Pancreas (tissue), 10 donors: ENCODE results near the gene INTS1. TPM values are rescaled to one million over a fixed set of nuclear protein-coding genes. Genes with fewer than 3 reads are reported as not detected.

Experiments used
- ATAC-seq, 4 donors: fragments of 200-7000 bp; cut with Tn5 transposase; one replicate each; pipeline versions ENCODE4 v1.8.0 to v1.9.1; 2020; ENCODE audit warnings: mild to moderate bottlenecking in 4 of 4, moderate library complexity in 4 of 4
- DNase-seq, 6 donors: peaks; one replicate each; pipeline ENCODE4 v3.0.0-alpha.2; 2020
- FAIRE-seq: peaks from 2 replicates; lab custom pipeline; 2012; peaks lifted over from hg19 to GRCh38; lab: Jason Lieb, UNC
- H3K27ac ChIP-seq, 4 donors: fragments of 200-600 bp; sonication (generic); 1 replicate in 3 of 4; 2 replicates in 1 of 4; pipeline versions ENCODE4 v1.5.0 to v1.8.0; 2020
- H3K27me3 ChIP-seq, 4 donors: fragments of 200-600 bp; one replicate each; pipeline ENCODE4 v1.8.0; 2021
- H3K36me3 ChIP-seq, 3 donors: fragments of 200-600 bp; sonication (generic) in 1 of 3; one replicate each; pipeline versions ENCODE4 v1.5.0 to v1.8.0; 2020 to 2021
- H3K4me1 ChIP-seq, 3 donors: fragments of 200-600 bp; one replicate each; pipeline ENCODE4 v1.8.0; 2021
- H3K4me3 ChIP-seq, 4 donors: fragments of 200-600 bp; sonication (generic) in 2 of 4; one replicate each; pipeline versions ENCODE4 v1.5.0 to v1.8.0; 2020 to 2021
- H3K9me3 ChIP-seq, 4 donors: fragments of 200-600 bp; one replicate each; pipeline ENCODE4 v1.8.0; 2021
- CTCF ChIP-seq, 4 donors: fragments of 200-600 bp; sonication (generic) in 3 of 4; IDR thresholded peaks; one replicate each; pipeline versions ENCODE4 v1.5.0 to v1.8.0; 2021; ENCODE audit warnings: antibody characterized with exemption in 4 of 4
- WGBS, 2 donors: extraction: QIAGEN DNeasy Blood & Tissue Kit; methylation state at CpG; one replicate each; pipeline ENCODE4 v1.1.7; 2013; 5-methylcytosine and 5-hydroxymethylcytosine counted together
- intact Hi-C, 3 donors: fragments of 100-400 bp; cut with DNase I; formaldehyde crosslinking; loops; one replicate each; pipeline versions ENCODE4 v1.11.1 to v1.14.2; 2022
- polyA plus RNA-seq, 2 donors: library from polyadenylated mRNA; stranded (reverse); fragments of 200-250 nt; gene quantifications; one replicate each; pipeline ENCODE4 v1.2.3, GENCODE V29; 2013
- total RNA-seq, 6 donors: library from RNA; stranded (reverse); fragmentation: NEBNext Ultra II Directional in 4 of 6; extraction: Animal tissue kit (Norgen Biotek cat#: 25700) in 4 of 6; gene quantifications; one replicate each; pipeline versions ENCODE4 v1.2.1 to v1.2.4, GENCODE V29; 2021 to 2023
- donor health status: healthy with polysubstance abuse.
- donor health status: DM: no; HTN: no; CAD: no; lungs with moderate emphysema.
- donor health status: DM: no; HTN: no; CAD: no.
- donor health status: control.
- donor health status: control.
- donor health status: Bipolar disorder and iron deficiency.
- donor health status: DM: yes; HTN: yes; CAD: no.
- donor health status: DM: no; HTN: no; CAD: no.
- donor health status: DM: no; HTN: no; CAD: no.
- donor health status: DM: yes; HTN: yes; CAD: no.

The INTS1 gene
- total and polyA plus RNA-seq, 8 donors: 45.0 to 166 (median 62.2) TPM

GRCh38 chr7:1476859-1477258 lies 27.3 kb downstream of the INTS1 start:
- no peak overlapping the region for H3K4me3 ChIP-seq
- no peak for TF ChIP-seq CTCF (IDR thresholded peaks at IDR 0.05)
- peaks cover 0 to 40% (median 25%) of the 10 kb centered on the region in 3 donors for H3K36me3 ChIP-seq
- 85 to 89% methylated on average over 11 to 15 of the region's 15 CpGs for WGBS, 2 donors
- no peaks in the 10 kb centered on the region for H3K4me1 ChIP-seq
- H3K27me3 ChIP-seq: no peaks in the 10 kb centered on the region
- DNase-seq (no peak), ATAC-seq (no peak), FAIRE-seq (no peak)
- H3K27ac ChIP-seq: no peak overlapping the region
- H3K9me3 ChIP-seq: no peaks in the 10 kb centered on the region
- intact Hi-C loops: no loop called here

- Histone ChIP-seq H3K4me3 (no peak overlapping the region), H3K36me3 (peaks cover 0 to 44% (median 28%) of the 10 kb centered on the region in 3 donors), H3K27me3 (no peaks in the 10 kb centered on the region), H3K4me1 (no peaks in the 10 kb centered on the region), H3K27ac (no peak overlapping the region), H3K9me3 (no peaks in the 10 kb centered on the region)
- DNase-seq (no peak), ATAC-seq (no peak), FAIRE-seq (no peak)
- WGBS, 2 donors: 96 to 98% methylated on average over 21 to 22 of the region's 22 CpGs
- intact Hi-C loops: no loop called here
- TF ChIP-seq CTCF (IDR thresholded peaks at IDR 0.05): no peak
These were observed 28.2 kb downstream of the INTS1 start for GRCh38 chr7:1475991-1476390.

GRCh38 chr7:1475393-1475792 lies 28.8 kb downstream of the INTS1 start:
- Histone ChIP-seq H3K4me3 (no peak overlapping the region), H3K27ac (no peak overlapping the region), H3K27me3 (no peaks in the 10 kb centered on the region), H3K4me1 (no peaks in the 10 kb centered on the region), H3K9me3 (no peaks in the 10 kb centered on the region), H3K36me3 (peaks cover 0 to 50% (median 31%) of the 10 kb centered on the region in 3 donors)
- ATAC-seq: no peak
- DNase-seq: no peak
- FAIRE-seq: no peak
- no peak for TF ChIP-seq CTCF (IDR thresholded peaks at IDR 0.05)
- intact Hi-C loops: no loop called here
- 91% methylated on average over 17 of the region's 17 CpGs for WGBS, 2 donors

- peak in 2 of 4 donors; percentile 2 to 4 for ATAC-seq
- no peak for FAIRE-seq
- 92% methylated on average over 24 of the region's 24 CpGs for WGBS, 2 donors
These were observed 29.5 kb downstream of the INTS1 start for GRCh38 chr7:1474736-1475135.

More at GRCh38 chr7:1474736-1475135, 29.5 kb downstream of the INTS1 start:
- Histone ChIP-seq H3K4me3 (no peak overlapping the region), H3K4me1 (no peaks in the 10 kb centered on the region), H3K27ac (no peak overlapping the region), H3K27me3 (no peaks in the 10 kb centered on the region), H3K36me3 (peaks cover 0 to 55% (median 28%) of the 10 kb centered on the region in 3 donors), H3K9me3 (no peaks in the 10 kb centered on the region)
- no peak for TF ChIP-seq CTCF (IDR thresholded peaks at IDR 0.05)
- DNase-seq: no peak
- intact Hi-C loops: loop anchor here in 1 of 3 donors (5.0 kb wide), 1 partner anchor 37 kb away; no protein-coding TSS in a partner anchor
